ENCODE data around the gene INPP5E.

DNA sequence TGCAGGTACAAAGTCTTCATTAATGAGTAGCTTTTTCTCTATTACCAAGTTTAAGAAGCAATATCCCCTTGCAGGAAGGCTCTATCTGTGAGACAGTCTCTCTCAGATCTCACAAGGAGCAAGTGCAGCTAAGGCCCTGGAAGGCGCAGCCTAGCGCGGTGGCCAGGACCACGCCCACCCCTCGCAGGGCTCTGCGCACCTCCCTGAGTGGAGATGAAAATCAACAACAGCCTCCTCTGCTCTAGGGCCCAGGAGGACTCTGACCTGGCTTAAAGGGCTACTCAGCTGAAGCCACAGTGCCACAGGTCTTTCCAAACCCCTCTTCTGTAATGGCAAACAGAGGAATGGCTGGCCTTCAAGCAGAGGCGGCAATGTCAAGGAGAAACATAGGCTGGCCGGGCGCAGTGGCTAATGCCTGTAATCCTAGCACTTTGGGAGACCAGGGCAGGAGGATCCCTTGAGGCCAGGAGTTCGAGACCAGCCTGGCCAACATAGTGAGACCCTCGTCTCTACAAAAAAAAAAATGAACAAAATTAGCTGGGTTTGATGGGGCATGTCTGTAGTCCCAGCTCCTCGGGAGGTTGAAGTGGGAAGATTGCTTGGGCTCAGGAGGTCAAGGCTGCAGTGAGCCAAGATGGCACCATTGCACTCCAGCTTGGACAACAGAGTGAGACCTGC lies 31.3 kb upstream of the INPP5E start:
- TF ChIP-seq, protein P1, sequence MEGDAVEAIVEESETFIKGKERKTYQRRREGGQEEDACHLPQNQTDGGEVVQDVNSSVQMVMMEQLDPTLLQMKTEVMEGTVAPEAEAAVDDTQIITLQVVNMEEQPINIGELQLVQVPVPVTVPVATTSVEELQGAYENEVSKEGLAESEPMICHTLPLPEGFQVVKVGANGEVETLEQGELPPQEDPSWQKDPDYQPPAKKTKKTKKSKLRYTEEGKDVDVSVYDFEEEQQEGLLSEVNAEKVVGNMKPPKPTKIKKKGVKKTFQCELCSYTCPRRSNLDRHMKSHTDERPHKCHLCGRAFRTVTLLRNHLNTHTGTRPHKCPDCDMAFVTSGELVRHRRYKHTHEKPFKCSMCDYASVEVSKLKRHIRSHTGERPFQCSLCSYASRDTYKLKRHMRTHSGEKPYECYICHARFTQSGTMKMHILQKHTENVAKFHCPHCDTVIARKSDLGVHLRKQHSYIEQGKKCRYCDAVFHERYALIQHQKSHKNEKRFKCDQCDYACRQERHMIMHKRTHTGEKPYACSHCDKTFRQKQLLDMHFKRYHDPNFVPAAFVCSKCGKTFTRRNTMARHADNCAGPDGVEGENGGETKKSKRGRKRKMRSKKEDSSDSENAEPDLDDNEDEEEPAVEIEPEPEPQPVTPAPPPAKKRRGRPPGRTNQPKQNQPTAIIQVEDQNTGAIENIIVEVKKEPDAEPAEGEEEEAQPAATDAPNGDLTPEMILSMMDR (conservative IDR thresholded peaks at IDR 0.05; ENCODE audit: low read length): no peak
- no peak for TF ChIP-seq EZH2phosphoT487 (IDR thresholded peaks at IDR 0.05; ENCODE audit: borderline replicate concordance, low read depth, low read length)

All from OCI-LY7 (cell line).